NCI-H446 treated with DMSO at 0.1 percent for 48 hours (cell line): Measurements from ENCODE around the gene KTN1.

ENCODE experiments used
- DNase-seq: peaks from one replicate; lab custom pipeline; 2025; lab: John Stamatoyannopoulos, UW

Gene KTN1

GRCh38 chr14:55684956-55685584 lies 105.1 kb downstream of the KTN1 start:
- no peak for DNase-seq

GRCh38 chr14:55686713-55687112 lies 106.7 kb downstream of the KTN1 start:
- no peak for DNase-seq

GRCh38 chr14:55688566-55688965 lies 108.6 kb downstream of the KTN1 start:
- DNase-seq = no peak

- DNase-seq = no peak
Observed at GRCh38 chr14:55689981-55690871, 110.2 kb downstream of the KTN1 start.

- no peak for DNase-seq
Observed at GRCh38 chr14:55691659-55692058, 111.7 kb downstream of the KTN1 start.

- no peak for DNase-seq
Observed at GRCh38 chr14:55693904-55694303, 113.9 kb downstream of the KTN1 start.

- DNase-seq = no peak
Observed at GRCh38 chr14:55697414-55697861, 117.4 kb downstream of the KTN1 start.

GRCh38 chr14:55698051-55698450 lies 118.0 kb downstream of the KTN1 start:
- no peak for DNase-seq

GRCh38 chr14:55699131-55700057 lies 119.4 kb downstream of the KTN1 start:
- DNase-seq = peak; percentile 76

- no peak for DNase-seq
Observed at GRCh38 chr14:55701638-55702037, 121.6 kb downstream of the KTN1 start.

GRCh38 chr14:55702511-55702910 lies 122.5 kb downstream of the KTN1 start:
- DNase-seq = no peak

- no peak for DNase-seq
Observed at GRCh38 chr14:55704654-55705053, 124.6 kb downstream of the KTN1 start.

GRCh38 chr14:55705651-55706364 lies 125.8 kb downstream of the KTN1 start:
- DNase-seq = no peak

- DNase-seq = no peak
Observed at GRCh38 chr14:55706365-55706684, 126.3 kb downstream of the KTN1 start.

GRCh38 chr14:55706893-55707292 lies 126.9 kb downstream of the KTN1 start:
- DNase-seq = no peak

GRCh38 chr14:55707365-55707804 lies 127.4 kb downstream of the KTN1 start:
- DNase-seq = no peak

GRCh38 chr14:55710506-55711041 lies 130.6 kb downstream of the KTN1 start:
- DNase-seq = no peak

- no peak for DNase-seq
Observed at GRCh38 chr14:55711175-55711811, 131.3 kb downstream of the KTN1 start.

GRCh38 chr14:55712491-55712890 lies 132.5 kb downstream of the KTN1 start:
- no peak for DNase-seq

- no peak for DNase-seq
Observed at GRCh38 chr14:55713486-55713885, 133.5 kb downstream of the KTN1 start.

GRCh38 chr14:55715889-55716288 lies 135.9 kb downstream of the KTN1 start:
- no peak for DNase-seq
